ENCODE data around the gene CAPN14. TPM values are rescaled to one million over a fixed set of nuclear protein-coding genes. Genes with fewer than 3 reads are reported as not detected.

Gene CAPN14
- total RNA-seq, 2 donors from 2014 or later, result 0.60 to 0.65 TPM

DNA sequence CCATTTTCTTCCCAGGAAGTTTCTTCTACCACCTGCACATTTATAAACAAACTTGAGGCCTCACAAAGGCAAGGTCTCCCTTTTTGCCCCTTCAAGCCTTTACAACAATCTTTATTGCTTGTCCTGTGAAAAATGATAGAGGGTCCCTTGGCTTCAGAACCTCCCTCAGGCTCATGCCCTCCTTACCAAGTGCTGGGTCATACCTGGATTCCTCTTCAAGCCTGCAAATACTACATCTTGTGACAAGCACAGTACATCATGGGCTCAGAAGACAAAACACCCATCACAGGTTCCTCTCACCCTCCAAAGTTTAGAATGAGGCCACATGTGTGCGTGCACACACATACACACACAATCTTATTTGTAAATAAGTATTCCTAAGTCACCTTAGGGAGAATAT is 9.1 kb downstream of the CAPN14 start:
- no peaks in the 10 kb centered on the region for H3K27me3 Mint-ChIP-seq (ENCODE audit: low read depth)
- no peak for ATAC-seq (replicated peaks in 1 of 2)
- no peak for DNase-seq
- no peak overlapping the region for H3K4me3 Mint-ChIP-seq
- H3K9me3 Mint-ChIP-seq, result no peaks in the 10 kb centered on the region
- H3K36me3 Mint-ChIP-seq (ENCODE audit: insufficient read depth in 2 of 2), result no peaks in the 10 kb centered on the region
- H3K27ac Mint-ChIP-seq, result no peak overlapping the region
- no peaks in the 10 kb centered on the region for H3K4me1 Mint-ChIP-seq (ENCODE audit: low read depth)

DNA sequence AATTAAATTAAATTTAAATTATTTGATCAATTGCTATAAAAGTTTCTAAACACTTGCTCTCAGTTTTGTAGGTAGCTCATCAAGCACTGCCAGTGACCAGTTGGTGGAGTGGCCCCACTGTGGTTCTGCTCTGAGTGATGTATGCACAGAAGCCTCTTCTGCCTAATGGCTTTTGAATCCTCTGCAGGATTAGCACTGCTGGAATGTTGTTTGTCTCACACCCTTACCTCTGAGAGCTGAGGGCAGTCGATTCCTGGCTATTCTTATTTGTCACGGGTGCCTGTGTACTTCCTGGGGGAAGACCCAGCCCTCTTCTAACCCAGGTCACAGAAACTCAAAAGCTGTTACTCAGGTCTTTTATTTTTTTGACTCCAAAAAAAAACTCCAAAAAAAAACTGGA is 9.5 kb downstream of the CAPN14 start:
- no peak for DNase-seq
- ATAC-seq (replicated peaks in 1 of 2), result no peak
- Mint-ChIP-seq H3K27me3 (ENCODE audit: low read depth) (no peaks in the 10 kb centered on the region), H3K36me3 (ENCODE audit: insufficient read depth in 2 of 2) (no peaks in the 10 kb centered on the region), H3K4me3 (no peak overlapping the region), H3K9me3 (no peaks in the 10 kb centered on the region), H3K4me1 (ENCODE audit: low read depth) (no peaks in the 10 kb centered on the region), H3K27ac (no peak overlapping the region)

DNA sequence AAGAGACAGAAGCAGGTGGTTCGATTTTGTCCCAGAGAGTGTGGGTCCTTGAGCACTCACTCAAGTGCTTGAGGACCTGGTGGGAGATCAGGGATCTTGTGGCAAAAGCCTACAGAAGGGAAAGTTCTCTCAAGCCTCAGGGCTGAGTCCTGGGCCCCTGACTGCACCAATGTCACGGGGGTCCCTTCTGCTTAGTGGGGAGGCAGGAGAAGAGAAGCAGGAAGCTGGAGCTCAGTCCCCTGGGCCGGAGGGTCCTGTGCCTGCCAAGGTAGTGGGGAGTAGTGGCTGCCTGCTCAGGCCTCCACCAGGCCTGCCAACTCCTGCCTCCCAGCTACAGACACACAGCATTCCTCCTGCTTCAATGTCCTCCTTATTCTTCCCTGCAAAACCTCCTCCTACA is 11.7 kb downstream of the CAPN14 start:
- no peaks in the 10 kb centered on the region for H3K27me3 Mint-ChIP-seq (ENCODE audit: low read depth)
- DNase-seq, result no peak
- no peaks in the 10 kb centered on the region for H3K9me3 Mint-ChIP-seq
- H3K4me3 Mint-ChIP-seq, result no peak overlapping the region
- H3K27ac Mint-ChIP-seq, result no peak overlapping the region
- no peaks in the 10 kb centered on the region for H3K4me1 Mint-ChIP-seq (ENCODE audit: low read depth)
- H3K36me3 Mint-ChIP-seq (ENCODE audit: insufficient read depth in 2 of 2), result no peaks in the 10 kb centered on the region
- no peak for ATAC-seq (replicated peaks in 1 of 2)

DNA sequence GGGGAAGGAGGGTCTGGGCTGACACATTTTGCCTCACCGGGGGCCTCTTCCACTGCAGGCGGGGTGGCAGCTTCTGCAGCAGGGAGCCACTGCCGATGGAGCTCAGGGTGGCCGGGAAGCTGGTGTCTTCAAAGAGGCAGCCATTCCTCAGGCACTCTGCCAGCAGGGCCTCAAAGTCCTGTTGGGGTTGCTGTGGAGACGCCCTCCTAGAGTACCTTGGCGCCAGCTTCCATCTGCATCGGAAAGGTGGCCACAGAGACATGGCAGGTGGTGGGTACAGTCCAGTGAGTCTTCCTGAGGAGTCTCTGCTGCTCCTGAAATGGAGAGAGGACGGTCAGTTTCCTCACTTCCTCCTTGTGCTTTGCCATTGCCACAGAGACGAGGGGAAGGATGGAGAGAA is 12.1 kb downstream of the CAPN14 start:
- no peaks in the 10 kb centered on the region for H3K27me3 Mint-ChIP-seq (ENCODE audit: low read depth)
- H3K27ac Mint-ChIP-seq, result no peak overlapping the region
- ATAC-seq (replicated peaks in 1 of 2) (no peak), DNase-seq (no peak)
- H3K4me3 Mint-ChIP-seq, result no peak overlapping the region
- H3K9me3 Mint-ChIP-seq, result no peaks in the 10 kb centered on the region
- H3K4me1 Mint-ChIP-seq (ENCODE audit: low read depth), result no peaks in the 10 kb centered on the region
- H3K36me3 Mint-ChIP-seq (ENCODE audit: insufficient read depth in 2 of 2), result no peaks in the 10 kb centered on the region

DNA sequence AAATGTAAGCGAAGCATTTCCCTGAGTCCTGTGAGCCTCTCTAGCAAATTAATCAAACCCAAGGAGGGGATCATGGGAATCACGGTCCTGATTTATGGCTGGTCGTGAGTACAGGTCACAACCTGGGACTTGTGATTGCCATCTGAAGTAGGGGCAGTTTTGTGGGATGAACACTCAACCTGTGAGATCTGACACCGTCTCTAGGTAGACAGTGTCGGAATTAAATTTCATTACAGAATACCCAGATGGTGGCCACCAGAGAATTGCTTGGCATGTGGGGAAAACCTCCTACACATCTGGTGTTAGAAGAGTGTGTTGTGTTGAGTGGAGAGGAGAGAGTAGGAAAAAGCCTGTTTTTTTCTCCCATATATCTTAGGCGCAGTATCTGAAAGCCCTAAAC is 12.5 kb downstream of the CAPN14 start:
- Mint-ChIP-seq H3K36me3 (ENCODE audit: insufficient read depth in 2 of 2) (no peaks in the 10 kb centered on the region), H3K9me3 (no peaks in the 10 kb centered on the region), H3K4me1 (ENCODE audit: low read depth) (no peaks in the 10 kb centered on the region), H3K4me3 (no peak overlapping the region), H3K27ac (no peak overlapping the region), H3K27me3 (ENCODE audit: low read depth) (no peaks in the 10 kb centered on the region)
- DNase-seq (no peak), ATAC-seq (replicated peaks in 1 of 2) (no peak)

DNA sequence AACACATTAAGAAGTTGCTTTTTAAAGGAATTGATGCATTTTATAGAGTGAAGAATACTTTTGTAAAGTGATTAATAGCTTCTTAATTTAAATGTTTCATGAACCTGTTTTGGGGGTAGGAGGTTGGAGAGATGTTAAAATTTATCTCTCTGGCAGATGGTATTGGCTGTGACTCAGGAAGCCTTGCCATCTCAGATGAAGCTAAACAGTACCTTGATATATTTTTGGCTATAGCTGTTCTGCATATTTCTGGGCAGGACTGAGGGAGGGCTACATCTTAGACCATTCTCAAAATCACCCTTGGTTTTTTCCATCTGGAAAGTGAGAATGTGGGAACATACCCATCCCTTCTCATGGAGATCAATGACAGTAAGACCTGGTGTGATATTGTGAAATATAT is 13.4 kb downstream of the CAPN14 start:
- no peak overlapping the region for H3K4me3 Mint-ChIP-seq
- H3K9me3 Mint-ChIP-seq, result no peaks in the 10 kb centered on the region
- no peak overlapping the region for H3K27ac Mint-ChIP-seq
- ATAC-seq (replicated peaks in 1 of 2) (no peak), DNase-seq (no peak)
- H3K27me3 Mint-ChIP-seq (ENCODE audit: low read depth), result no peaks in the 10 kb centered on the region
- H3K4me1 Mint-ChIP-seq (ENCODE audit: low read depth), result no peaks in the 10 kb centered on the region
- no peaks in the 10 kb centered on the region for H3K36me3 Mint-ChIP-seq (ENCODE audit: insufficient read depth in 2 of 2)

DNA sequence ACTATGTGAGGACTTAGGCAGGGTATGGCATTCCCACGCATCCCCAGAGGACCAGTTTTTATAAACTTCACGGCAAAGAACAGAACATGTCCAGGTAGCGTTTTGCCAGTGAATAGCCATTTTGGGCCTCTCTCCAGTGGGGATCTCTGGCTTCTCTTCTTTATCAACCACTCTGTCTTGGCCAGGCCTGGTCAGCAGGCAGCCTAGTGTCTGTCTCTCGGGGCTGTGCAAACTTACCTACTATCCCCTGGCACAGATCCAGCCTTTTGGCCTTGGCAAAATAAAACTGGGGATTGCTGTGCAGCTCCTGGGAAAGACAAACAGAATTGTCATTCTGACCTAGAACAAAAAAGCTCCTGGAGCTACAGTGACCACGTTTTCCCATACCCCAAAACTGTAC is 14.5 kb downstream of the CAPN14 start:
- no peaks in the 10 kb centered on the region for H3K9me3 Mint-ChIP-seq

DNA sequence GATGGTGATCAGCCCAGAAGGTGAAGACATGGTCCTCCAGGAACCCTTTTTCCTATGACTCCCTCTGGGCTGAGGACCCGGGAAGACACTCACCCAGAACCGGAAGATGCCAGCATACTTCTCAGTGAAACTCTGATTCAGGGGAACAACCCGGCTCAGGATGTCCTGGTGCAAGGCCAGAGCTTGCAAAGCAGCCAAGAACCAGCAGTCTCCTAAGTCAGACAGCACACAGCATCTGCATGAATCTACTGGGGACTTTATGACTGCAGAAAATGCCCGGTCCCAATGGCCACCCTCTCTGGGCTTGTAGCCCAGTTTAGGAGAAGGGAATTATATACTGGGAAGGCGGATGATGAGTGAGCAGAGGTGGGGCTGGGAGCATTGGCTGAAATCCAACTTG is 15.3 kb downstream of the CAPN14 start:
- no peaks in the 10 kb centered on the region for H3K36me3 Mint-ChIP-seq (ENCODE audit: insufficient read depth in 2 of 2)
- DNase-seq, result no peak
- no peak for ATAC-seq (replicated peaks in 1 of 2)
- no peaks in the 10 kb centered on the region for H3K9me3 Mint-ChIP-seq
- H3K4me3 Mint-ChIP-seq, result no peak overlapping the region
- no peaks in the 10 kb centered on the region for H3K27me3 Mint-ChIP-seq (ENCODE audit: low read depth)
- no peaks in the 10 kb centered on the region for H3K4me1 Mint-ChIP-seq (ENCODE audit: low read depth)
- H3K27ac Mint-ChIP-seq, result no peak overlapping the region

More for the DNA sequence above, 14.5 kb downstream of the CAPN14 start:
- Mint-ChIP-seq H3K36me3 (ENCODE audit: insufficient read depth in 2 of 2) (no peaks in the 10 kb centered on the region), H3K27ac (no peak overlapping the region), H3K4me3 (no peak overlapping the region), H3K27me3 (ENCODE audit: low read depth) (no peaks in the 10 kb centered on the region), H3K4me1 (ENCODE audit: low read depth) (no peaks in the 10 kb centered on the region)
- ATAC-seq (replicated peaks in 1 of 2) (no peak), DNase-seq (no peak)

DNA sequence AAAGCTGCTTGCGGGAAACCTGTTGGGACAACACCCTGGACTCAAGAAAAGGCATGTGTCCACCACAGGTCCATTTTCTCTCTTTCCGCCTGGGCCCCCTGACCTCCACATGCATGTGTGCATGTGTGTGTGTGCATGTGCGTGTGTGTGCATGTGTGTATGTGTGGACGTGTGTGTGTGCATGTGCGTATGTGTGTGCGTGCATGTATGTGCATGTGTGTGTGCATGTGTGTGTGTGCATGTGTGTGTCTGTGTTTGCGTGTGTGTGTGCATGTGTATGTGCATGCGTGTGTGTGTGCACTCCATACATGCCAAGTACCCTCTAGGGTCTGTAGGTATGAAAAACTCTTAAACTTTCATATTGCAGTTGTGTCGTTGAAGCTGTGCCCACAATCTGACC is 16.3 kb downstream of the CAPN14 start:
- DNase-seq (no peak), ATAC-seq (replicated peaks in 1 of 2) (no peak)
- no peaks in the 10 kb centered on the region for H3K27me3 Mint-ChIP-seq (ENCODE audit: low read depth)
- no peaks in the 10 kb centered on the region for H3K4me1 Mint-ChIP-seq (ENCODE audit: low read depth)
- H3K4me3 Mint-ChIP-seq, result no peak overlapping the region
- no peaks in the 10 kb centered on the region for H3K9me3 Mint-ChIP-seq
- H3K36me3 Mint-ChIP-seq (ENCODE audit: insufficient read depth in 2 of 2), result no peaks in the 10 kb centered on the region
- no peak overlapping the region for H3K27ac Mint-ChIP-seq

DNA sequence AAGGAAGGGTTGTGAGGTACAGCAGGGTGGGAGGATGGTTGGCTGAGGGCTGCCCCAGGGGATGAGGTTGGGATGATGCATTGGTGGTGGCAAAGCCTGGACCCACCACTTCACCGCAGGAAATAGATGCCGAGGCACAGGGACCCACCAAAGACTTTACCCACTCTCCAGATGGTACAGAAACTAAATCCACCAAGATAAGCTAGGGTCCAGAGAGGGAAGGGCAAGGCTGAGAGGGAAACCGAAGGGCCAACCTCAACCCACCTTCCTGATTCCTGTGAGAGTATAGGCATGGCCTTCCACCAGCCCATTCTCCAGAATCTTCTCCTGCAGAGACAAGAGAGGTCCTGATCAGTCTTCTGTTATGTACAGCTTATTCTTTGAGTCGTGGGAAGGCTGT is 18.1 kb downstream of the CAPN14 start:
- H3K27ac Mint-ChIP-seq, result no peak overlapping the region
- DNase-seq, result no peak
- no peaks in the 10 kb centered on the region for H3K36me3 Mint-ChIP-seq (ENCODE audit: insufficient read depth in 2 of 2)
- no peak overlapping the region for H3K4me3 Mint-ChIP-seq
- H3K4me1 Mint-ChIP-seq (ENCODE audit: low read depth), result no peaks in the 10 kb centered on the region
- H3K27me3 Mint-ChIP-seq (ENCODE audit: low read depth), result no peaks in the 10 kb centered on the region
- ATAC-seq (replicated peaks in 1 of 2), result no peak
- no peaks in the 10 kb centered on the region for H3K9me3 Mint-ChIP-seq

DNA sequence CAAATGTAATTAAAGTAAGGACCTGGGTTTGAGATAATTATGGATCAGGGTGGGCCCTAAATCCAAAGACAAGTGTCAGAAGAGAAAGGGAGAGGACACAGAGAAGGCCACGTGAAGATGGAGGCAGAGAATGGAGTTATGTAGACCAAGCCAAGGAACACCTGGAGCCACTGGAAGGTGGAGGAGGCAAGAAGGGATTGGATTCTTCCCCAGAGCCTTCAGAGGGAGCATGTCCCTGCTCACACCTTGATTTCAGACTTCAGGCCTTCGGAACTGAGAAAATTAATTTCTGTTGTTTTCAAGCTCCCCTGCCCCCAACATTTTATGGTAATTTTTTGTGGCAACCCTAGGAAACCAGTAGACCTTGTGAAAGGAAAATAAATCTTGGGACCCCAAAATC is 19.6 kb downstream of the CAPN14 start:
- Mint-ChIP-seq H3K27ac (no peak overlapping the region), H3K9me3 (no peaks in the 10 kb centered on the region), H3K36me3 (ENCODE audit: insufficient read depth in 2 of 2) (no peaks in the 10 kb centered on the region), H3K4me3 (no peak overlapping the region), H3K27me3 (ENCODE audit: low read depth) (no peaks in the 10 kb centered on the region), H3K4me1 (ENCODE audit: low read depth) (no peaks in the 10 kb centered on the region)
- no peak for DNase-seq
- no peak for ATAC-seq (replicated peaks in 1 of 2)

DNA sequence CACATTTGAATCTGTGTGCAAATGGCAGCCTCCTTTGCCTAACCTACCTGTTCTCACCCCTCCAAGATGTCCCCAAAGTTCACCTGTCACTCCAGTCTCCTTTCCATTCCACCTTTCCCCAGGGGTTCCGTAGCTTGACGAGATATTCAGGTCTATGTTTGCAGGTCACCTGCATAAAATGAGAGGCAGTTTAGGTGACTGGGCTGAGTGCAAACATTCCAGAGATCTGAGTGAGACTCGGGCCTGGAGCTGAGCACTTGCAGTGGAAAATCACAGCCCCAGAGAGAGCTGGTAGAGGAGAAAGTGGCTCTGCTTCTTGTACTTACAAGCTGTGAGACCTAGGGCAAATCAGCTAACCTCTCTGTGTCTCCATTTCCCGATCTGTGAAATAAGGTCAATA is 20.1 kb downstream of the CAPN14 start:
- no peak overlapping the region for H3K4me3 Mint-ChIP-seq
- H3K9me3 Mint-ChIP-seq, result no peaks in the 10 kb centered on the region
- ATAC-seq (replicated peaks in 1 of 2) (no peak), DNase-seq (no peak)
- H3K36me3 Mint-ChIP-seq (ENCODE audit: insufficient read depth in 2 of 2), result no peaks in the 10 kb centered on the region
- no peak overlapping the region for H3K27ac Mint-ChIP-seq
- no peaks in the 10 kb centered on the region for H3K27me3 Mint-ChIP-seq (ENCODE audit: low read depth)
- H3K4me1 Mint-ChIP-seq (ENCODE audit: low read depth), result no peaks in the 10 kb centered on the region

DNA sequence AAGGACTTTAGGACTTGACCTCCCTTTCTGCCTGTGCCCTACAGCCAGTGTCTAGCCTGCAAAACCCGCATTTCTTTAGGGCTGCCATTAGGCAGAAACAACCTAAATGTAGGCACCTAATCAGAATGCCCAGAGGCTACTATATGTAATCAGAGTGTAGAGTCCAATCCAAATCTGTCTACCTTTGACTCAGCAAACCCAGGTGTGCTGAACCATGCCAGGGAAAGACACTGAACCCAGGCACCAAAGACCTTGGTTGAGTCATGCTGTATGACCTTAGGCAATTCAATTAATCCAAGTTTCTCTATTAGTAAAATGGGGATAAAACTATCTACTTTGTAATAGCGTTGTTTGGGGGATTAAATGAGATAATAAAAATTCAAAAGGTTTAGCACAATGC is 20.7 kb downstream of the CAPN14 start:
- Mint-ChIP-seq H3K27ac (no peak overlapping the region), H3K4me1 (ENCODE audit: low read depth) (no peaks in the 10 kb centered on the region), H3K9me3 (no peaks in the 10 kb centered on the region), H3K27me3 (ENCODE audit: low read depth) (no peaks in the 10 kb centered on the region), H3K4me3 (no peak overlapping the region), H3K36me3 (ENCODE audit: insufficient read depth in 2 of 2) (no peaks in the 10 kb centered on the region)
- DNase-seq (no peak), ATAC-seq (replicated peaks in 1 of 2) (no peak)

DNA sequence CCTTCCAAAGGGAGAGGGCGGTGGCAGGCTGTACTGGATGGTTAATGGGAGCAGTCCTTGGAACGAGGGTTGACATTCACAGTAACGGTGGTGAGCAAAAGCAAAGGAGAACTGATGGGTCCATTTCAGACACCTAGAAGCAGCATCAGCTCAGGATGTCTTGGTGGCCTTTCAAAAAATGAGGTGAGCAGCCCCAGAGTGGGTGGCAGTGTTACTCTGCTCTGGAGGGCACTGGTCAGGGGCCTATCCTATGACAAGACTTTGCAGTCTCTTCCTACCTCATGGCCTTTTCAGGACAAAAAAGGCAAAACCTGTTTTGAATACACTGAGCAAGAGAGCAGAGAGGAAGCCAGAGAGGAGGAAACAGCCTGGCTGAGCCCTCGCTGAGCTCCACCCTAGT is 23.5 kb downstream of the CAPN14 start:
- Mint-ChIP-seq H3K9me3 (no peaks in the 10 kb centered on the region), H3K27me3 (ENCODE audit: low read depth) (no peaks in the 10 kb centered on the region), H3K4me1 (ENCODE audit: low read depth) (no peaks in the 10 kb centered on the region), H3K4me3 (no peak overlapping the region), H3K27ac (no peak overlapping the region), H3K36me3 (ENCODE audit: insufficient read depth in 2 of 2) (no peaks in the 10 kb centered on the region)
- ATAC-seq (replicated peaks in 1 of 2) (no peak), DNase-seq (no peak)
